Thyroid gland (tissue), 4 donors: ENCODE results near the gene ACOT2.
"Not testable (repeated sequence)": the region's sequence is repeated elsewhere in the genome, so short reads cannot be mapped to it uniquely, and the experiment has no call there.

Source experiments
- CTCF ChIP-seq, 6 experiments: fragments of 200-600 bp in 3 of 6; fragments of 450-650 bp in 3 of 6; sonication (generic) in 3 of 6; IDR thresholded peaks; one replicate each; pipeline ENCODE4 v1.5.1; 2016 to 2019; ENCODE audit warnings: antibody characterized with exemption in 6 of 6, mild to moderate bottlenecking in 2 of 6, inconsistent platforms in 1 of 6, moderate library complexity in 1 of 6
- POLR2A ChIP-seq, 2 donors: fragments of 450-650 bp; IDR thresholded peaks; one replicate each; pipeline ENCODE4 v1.6.1; 2017; ENCODE audit warnings: antibody characterized with exemption in 2 of 2, mild to moderate bottlenecking in 2 of 2, moderate library complexity in 1 of 2

DNA sequence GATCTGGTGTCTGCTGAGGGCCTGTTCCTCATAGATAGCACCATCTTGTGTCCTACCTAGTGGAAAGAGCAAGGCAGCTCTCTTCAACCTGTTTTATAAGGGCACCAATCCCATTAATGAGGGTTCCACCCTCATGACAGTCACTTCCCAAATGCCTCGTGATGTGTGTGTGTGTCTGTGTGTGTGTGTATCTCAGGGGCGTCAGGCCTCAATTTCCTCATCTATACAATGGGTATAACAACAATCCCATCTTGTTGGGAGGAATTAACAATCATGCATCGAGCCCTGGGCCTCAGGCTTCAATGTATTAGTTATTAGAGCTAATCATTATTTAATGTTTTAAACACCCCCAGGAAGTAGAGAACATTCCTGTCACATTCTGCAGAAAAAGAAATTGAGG, 19.9 kb upstream of the ACOT2 start:
- not testable (repeated sequence) for TF ChIP-seq POLR2A, CTCF (IDR thresholded peaks at IDR 0.05)
